H9 (cell line): ENCODE results near the gene ALDH5A1. TPM values are rescaled to one million over a fixed set of nuclear protein-coding genes. Genes with fewer than 3 reads are reported as not detected.

Experiments used
- DNase-seq: peaks from one replicate; pipeline ENCODE4 v3.0.0-alpha.2; 2017
- H2AFZ ChIP-seq: one replicate; pipeline ENCODE4 v1.6.1; 2013; ENCODE audit warnings: mild to moderate bottlenecking, low read length, control low read depth, moderate library complexity
- H2AK5ac ChIP-seq: 2 replicates; pipeline ENCODE4 v1.6.1; 2013; ENCODE audit warnings: low read length, control low read depth, mixed read lengths; ENCODE audit not compliant: insufficient read length
- H2BK120ac ChIP-seq: one replicate; pipeline ENCODE4 v1.6.1; 2013; ENCODE audit warnings: low read depth, mild to moderate bottlenecking, low read length, control low read depth, inconsistent platforms; ENCODE audit not compliant: poor library complexity, severe bottlenecking
- H2BK12ac ChIP-seq: 2 replicates; pipeline ENCODE4 v1.6.1; 2013; ENCODE audit warnings: low read length, control low read depth, mixed read lengths, low read depth; ENCODE audit not compliant: insufficient read length
- H2BK15ac ChIP-seq: 2 replicates; pipeline ENCODE4 v1.6.1; 2013; ENCODE audit warnings: low read depth, low read length, control low read depth
- H2BK20ac ChIP-seq: one replicate; pipeline ENCODE4 v1.6.1; 2013; ENCODE audit warnings: low read depth, mild to moderate bottlenecking, low read length, control low read depth, inconsistent platforms; ENCODE audit not compliant: poor library complexity, severe bottlenecking
- H2BK5ac ChIP-seq: 2 replicates; pipeline ENCODE4 v1.6.1; 2013; ENCODE audit warnings: low read length, control low read depth, mixed read lengths; ENCODE audit not compliant: insufficient read length
- H3K14ac ChIP-seq: 2 replicates; pipeline ENCODE4 v1.6.1; 2013; ENCODE audit warnings: low read length, control low read depth; ENCODE audit not compliant: insufficient read depth
- H3K18ac ChIP-seq: 2 replicates; pipeline ENCODE4 v1.6.1; 2013; ENCODE audit warnings: low read depth, mild to moderate bottlenecking, mixed read lengths, low read length, control low read depth; ENCODE audit not compliant: insufficient read length
- H3K23ac ChIP-seq: 2 replicates; pipeline ENCODE4 v1.6.1; 2013; ENCODE audit warnings: low read length, control low read depth, mixed read lengths, low read depth; ENCODE audit not compliant: insufficient read length
- H3K23me2 ChIP-seq: 2 replicates; pipeline ENCODE4 v1.6.1; 2013; ENCODE audit warnings: low read depth, mild to moderate bottlenecking, mixed read lengths, low read length, control low read depth; ENCODE audit not compliant: insufficient read length, poor library complexity, severe bottlenecking
- H3K27ac ChIP-seq: 2 replicates; pipeline ENCODE4 v1.5.1; 2013; ENCODE audit warnings: low read length, control low read depth, mixed read lengths, low read depth; ENCODE audit not compliant: insufficient read length
- H3K27me3 ChIP-seq: 2 replicates; pipeline ENCODE4 v1.6.1; 2013; ENCODE audit warnings: low read length, control low read depth, inconsistent platforms; ENCODE audit not compliant: insufficient read depth
- H3K4ac ChIP-seq: 2 replicates; pipeline ENCODE4 v1.6.1; 2013; ENCODE audit warnings: low read depth, mild to moderate bottlenecking, control low read depth, inconsistent platforms, low read length, moderate library complexity
- H3K4me1 ChIP-seq: 2 replicates; pipeline ENCODE4 v1.6.1; 2013; ENCODE audit warnings: low read length, control low read depth, inconsistent platforms; ENCODE audit not compliant: insufficient read depth
- H3K4me2 ChIP-seq: 2 replicates; pipeline ENCODE4 v1.6.1; 2013; ENCODE audit warnings: low read length, control low read depth, mixed read lengths; ENCODE audit not compliant: insufficient read length, insufficient read depth
- H3K56ac ChIP-seq: 2 replicates; pipeline ENCODE4 v1.6.1; 2013; ENCODE audit warnings: low read depth, mild to moderate bottlenecking, mixed read lengths, low read length, control low read depth; ENCODE audit not compliant: insufficient read length
- H3K79me1 ChIP-seq: 2 replicates; pipeline ENCODE4 v1.6.1; 2013; ENCODE audit warnings: low read depth, mild to moderate bottlenecking, moderate library complexity, low read length, control low read depth, inconsistent platforms; ENCODE audit not compliant: insufficient read depth, poor library complexity, severe bottlenecking
- H3K79me2 ChIP-seq: 2 replicates; pipeline ENCODE4 v1.6.1; 2013; ENCODE audit warnings: low read length, control low read depth, inconsistent platforms; ENCODE audit not compliant: insufficient read depth
- H3K9ac ChIP-seq: 2 replicates; pipeline ENCODE4 v1.6.1; 2013; ENCODE audit warnings: low read length, control low read depth, mixed read lengths; ENCODE audit not compliant: insufficient read length; ENCODE audit errors: extremely low read depth
- H3K9me3 ChIP-seq: one replicate; pipeline ENCODE4 v1.6.1; 2013; ENCODE audit warnings: low read depth, low read length, inconsistent platforms; ENCODE audit not compliant: control insufficient read depth
- H3T11ph ChIP-seq: one replicate; pipeline ENCODE4 v1.6.1; 2013; ENCODE audit warnings: mild to moderate bottlenecking, low read length, control low read depth, inconsistent platforms
- H4K20me1 ChIP-seq: one replicate; pipeline ENCODE4 v1.6.1; 2013; ENCODE audit not compliant: control insufficient read depth, insufficient read length, insufficient read depth
- H4K5ac ChIP-seq: 2 replicates; pipeline ENCODE4 v1.6.1; 2013; ENCODE audit warnings: low read depth, mild to moderate bottlenecking, mixed read lengths, low read length, control low read depth; ENCODE audit not compliant: insufficient read length
- H4K8ac ChIP-seq: replicated peaks from 2 replicates; pipeline ENCODE4 v1.6.1; 2013; ENCODE audit warnings: low read length, control low read depth, mixed read lengths, low read depth; ENCODE audit not compliant: insufficient read length
- H4K91ac ChIP-seq: 2 replicates; pipeline ENCODE4 v1.6.1; 2013; ENCODE audit warnings: low read depth, mild to moderate bottlenecking, moderate library complexity, mixed read lengths, low read length, control low read depth; ENCODE audit not compliant: insufficient read length
- H3K27ac Mint-ChIP-seq, 3 experiments: 2 replicates in 2 of 3; 3 replicates in 1 of 3; pipeline ENCODE4 v1.8.0; 2020 to 2021; ENCODE audit warnings: mixed read lengths in 3 of 3, mild to moderate bottlenecking in 1 of 3, moderate library complexity in 1 of 3
- H3K27me3 Mint-ChIP-seq: 2 replicates; pipeline ENCODE4 v1.8.0; 2021; ENCODE audit warnings: low read depth, mild to moderate bottlenecking, moderate library complexity, mixed read lengths
- H3K36me3 Mint-ChIP-seq, 3 experiments: 2 replicates in 2 of 3; 3 replicates in 1 of 3; pipeline ENCODE4 v1.8.0; 2020 to 2021; ENCODE audit warnings: low read depth in 3 of 3, mixed read lengths in 3 of 3; ENCODE audit not compliant: insufficient read depth in 1 of 3
- H3K4me1 Mint-ChIP-seq, 2 experiments: 2 replicates each; pipeline ENCODE4 v1.8.0; 2020; ENCODE audit warnings: mixed read lengths in 2 of 2
- H3K4me3 Mint-ChIP-seq, 2 experiments: 2 replicates in 1 of 2; 3 replicates in 1 of 2; pipeline ENCODE4 v1.8.0; 2020 to 2021; ENCODE audit warnings: mild to moderate bottlenecking in 2 of 2, mixed read lengths in 2 of 2, moderate library complexity in 1 of 2
- H3K9me3 Mint-ChIP-seq, 2 experiments: 2 replicates in 1 of 2; 3 replicates in 1 of 2; pipeline ENCODE4 v1.8.0; 2020; ENCODE audit warnings: mild to moderate bottlenecking in 2 of 2, mixed read lengths in 2 of 2, moderate library complexity in 1 of 2
- whole genome bisulfite sequencing: extraction: QIAGEN DNeasy Blood & Tissue Kit; methylation state at CpG from one replicate; pipeline ENCODE4 v1.1.7; 2013; ENCODE audit warnings: missing lambda C conversion rate, low lambda C conversion rate, mixed read lengths; ENCODE audit not compliant: insufficient read length; ENCODE audit errors: extremely low coverage; 5-methylcytosine and 5-hydroxymethylcytosine counted together
- total RNA-seq: library from RNA; stranded (reverse); gene quantifications from 2 replicates; pipeline ENCODE4 v1.2.1, GENCODE V29; 2021
- TF ChIP-seq, protein P1 (sequence below): fragments of 200-600 bp; sonication (generic); conservative IDR thresholded peaks from 3 replicates; pipeline ENCODE4 v1.8.0; 2021; ENCODE audit warnings: antibody characterized with exemption, mild to moderate bottlenecking

ALDH5A1 gene
- total RNA-seq, 1 experiment from 2014 or later = 5.4 TPM

GRCh38 chr6:24478903-24479302 lies 15.9 kb upstream of the ALDH5A1 start:
- TF ChIP-seq, protein P1, sequence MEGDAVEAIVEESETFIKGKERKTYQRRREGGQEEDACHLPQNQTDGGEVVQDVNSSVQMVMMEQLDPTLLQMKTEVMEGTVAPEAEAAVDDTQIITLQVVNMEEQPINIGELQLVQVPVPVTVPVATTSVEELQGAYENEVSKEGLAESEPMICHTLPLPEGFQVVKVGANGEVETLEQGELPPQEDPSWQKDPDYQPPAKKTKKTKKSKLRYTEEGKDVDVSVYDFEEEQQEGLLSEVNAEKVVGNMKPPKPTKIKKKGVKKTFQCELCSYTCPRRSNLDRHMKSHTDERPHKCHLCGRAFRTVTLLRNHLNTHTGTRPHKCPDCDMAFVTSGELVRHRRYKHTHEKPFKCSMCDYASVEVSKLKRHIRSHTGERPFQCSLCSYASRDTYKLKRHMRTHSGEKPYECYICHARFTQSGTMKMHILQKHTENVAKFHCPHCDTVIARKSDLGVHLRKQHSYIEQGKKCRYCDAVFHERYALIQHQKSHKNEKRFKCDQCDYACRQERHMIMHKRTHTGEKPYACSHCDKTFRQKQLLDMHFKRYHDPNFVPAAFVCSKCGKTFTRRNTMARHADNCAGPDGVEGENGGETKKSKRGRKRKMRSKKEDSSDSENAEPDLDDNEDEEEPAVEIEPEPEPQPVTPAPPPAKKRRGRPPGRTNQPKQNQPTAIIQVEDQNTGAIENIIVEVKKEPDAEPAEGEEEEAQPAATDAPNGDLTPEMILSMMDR = no peak
- Histone ChIP-seq H2BK20ac (no peak overlapping the region), H3K79me1 (no peaks in the 10 kb centered on the region), H3T11ph (no peak overlapping the region), H3K79me2 (no peaks in the 10 kb centered on the region), H3K9ac (no peak overlapping the region), H4K8ac (no peak overlapping the region), H2BK15ac (no peak overlapping the region), H3K4me2 (no peak overlapping the region), H3K27me3 (no peaks in the 10 kb centered on the region), H3K27ac (no peak overlapping the region), H3K4ac (no peak overlapping the region), H4K5ac (no peak overlapping the region), H2BK12ac (no peak overlapping the region), H2AK5ac (no peak overlapping the region), H3K23me2 (no peaks in the 10 kb centered on the region), H3K14ac (no peak overlapping the region), H4K91ac (no peak overlapping the region), H3K9me3 (no peaks in the 10 kb centered on the region), H3K18ac (no peak overlapping the region), H4K20me1 (no peaks in the 10 kb centered on the region), H2AFZ (no peak overlapping the region), H2BK120ac (no peak overlapping the region), H3K23ac (no peak overlapping the region), H3K4me1 (no peaks in the 10 kb centered on the region), H2BK5ac (no peak overlapping the region), H3K56ac (no peak overlapping the region)
- Mint-ChIP-seq H3K4me3 (no peak overlapping the region), H3K4me1 (no peaks in the 10 kb centered on the region), H3K27ac (no peak overlapping the region), H3K27me3 (no peaks in the 10 kb centered on the region), H3K9me3 (peaks cover 7 to 11% of the 10 kb centered on the region in 2 experiments; a peak in 4 of 5 replicates), H3K36me3 (peaks cover 11 to 22% (median 19%) of the 10 kb centered on the region in 3 experiments)
- DNase-seq = no peak
- WGBS = no CpG with 5 or more reads among the region's 4 CpGs
